ENCODE data around the gene KAT7. TPM values are rescaled to one million over a fixed set of nuclear protein-coding genes. Genes with fewer than 3 reads are reported as not detected.

The KAT7 gene
- polyA plus RNA-seq, 1 donor from 2014 or later: 31.0 TPM

- H3K79me2 ChIP-seq (replicated peaks; ENCODE audit: insufficient read depth, low read length): peaks cover 3% of the 10 kb centered on the region
- H2AFZ ChIP-seq (ENCODE audit: low read depth, low read length): no peak overlapping the region
- H3K4me3 ChIP-seq (ENCODE audit: low read length): no peak overlapping the region
- H4K20me1 ChIP-seq (ENCODE audit: insufficient read depth): no peaks in the 10 kb centered on the region
- no peaks in the 10 kb centered on the region for H3F3A ChIP-seq (ENCODE audit: insufficient read depth, low read length, poor library complexity, severe bottlenecking)
- no peaks in the 10 kb centered on the region for H3K9me2 ChIP-seq (ENCODE audit: insufficient read depth, low read length)
- H3K36me3 ChIP-seq (ENCODE audit: insufficient read depth, low read length): no peaks in the 10 kb centered on the region
- TF ChIP-seq EZH2 (IDR thresholded peaks at IDR 0.05; ENCODE audit: borderline replicate concordance, insufficient read depth, low read length, poor library complexity, severe bottlenecking) (no peak), TAF1 (IDR thresholded peaks at IDR 0.05; ENCODE audit: low read depth) (no peak), RAD21 (conservative IDR thresholded peaks at IDR 0.05) (no peak), EP300 (conservative IDR thresholded peaks at IDR 0.05; ENCODE audit: poor library complexity, severe bottlenecking) (no peak), REST (IDR thresholded peaks at IDR 0.05; ENCODE audit: borderline replicate concordance) (no peak)
- peaks cover 8% of the 10 kb centered on the region for H3K27me3 ChIP-seq (ENCODE audit: insufficient read depth, low read depth, low read length)
- no peaks in the 10 kb centered on the region for H3K9me3 ChIP-seq (ENCODE audit: low read length)
- H3K27ac ChIP-seq (ENCODE audit: low read length): no peak overlapping the region
- H3K4me2 ChIP-seq (ENCODE audit: low read length): no peak overlapping the region
- H3K9ac ChIP-seq (ENCODE audit: low read length): no peak overlapping the region
These were observed 21.5 kb upstream of the KAT7 start for GRCh38 chr17:49766918-49767530.

GRCh38 chr17:49775546-49776260, 12.8 kb upstream of the KAT7 start:
- no peaks in the 10 kb centered on the region for H3K9me2 ChIP-seq (ENCODE audit: insufficient read depth, low read length)
- H3K9ac ChIP-seq (ENCODE audit: low read length): no peak overlapping the region
- no peak overlapping the region for H3K27ac ChIP-seq (ENCODE audit: low read length)
- H3K27me3 ChIP-seq (ENCODE audit: insufficient read depth, low read depth, low read length): no peaks in the 10 kb centered on the region
- no peaks in the 10 kb centered on the region for H3F3A ChIP-seq (ENCODE audit: insufficient read depth, low read length, poor library complexity, severe bottlenecking)
- no peaks in the 10 kb centered on the region for H3K79me2 ChIP-seq (replicated peaks; ENCODE audit: insufficient read depth, low read length)
- H3K4me2 ChIP-seq (ENCODE audit: low read length): no peak overlapping the region
- H3K36me3 ChIP-seq (ENCODE audit: insufficient read depth, low read length): no peaks in the 10 kb centered on the region
- no peak overlapping the region for H2AFZ ChIP-seq (ENCODE audit: low read depth, low read length)
- no peak overlapping the region for H3K4me3 ChIP-seq (ENCODE audit: low read length)
- H4K20me1 ChIP-seq (ENCODE audit: insufficient read depth): no peaks in the 10 kb centered on the region
- H3K9me3 ChIP-seq (ENCODE audit: low read length): no peaks in the 10 kb centered on the region
- no peak for TF ChIP-seq CTCF (IDR thresholded peaks at IDR 0.05; ENCODE audit: poor library complexity, severe bottlenecking)
